IPS-20b (cell line): ENCODE data around the gene PSD2.

Source experiments
- H3K27ac ChIP-seq: one replicate; pipeline ENCODE4 v1.5.1; 2013; ENCODE audit warnings: low read length
- H3K27me3 ChIP-seq: 2 replicates; pipeline ENCODE4 v1.6.1; 2013; ENCODE audit warnings: mild to moderate bottlenecking, low read length, inconsistent platforms; ENCODE audit not compliant: insufficient read depth
- H3K36me3 ChIP-seq: 2 replicates; pipeline ENCODE4 v1.6.1; 2013; ENCODE audit warnings: low read depth, mild to moderate bottlenecking, inconsistent platforms, low read length, moderate library complexity; ENCODE audit not compliant: insufficient read depth
- H3K4me1 ChIP-seq: 2 replicates; pipeline ENCODE4 v1.6.1; 2013; ENCODE audit warnings: mild to moderate bottlenecking, control low read depth, inconsistent platforms, low read length, moderate library complexity; ENCODE audit not compliant: insufficient read depth
- H3K4me3 ChIP-seq: 2 replicates; pipeline ENCODE4 v1.5.1; 2013; ENCODE audit warnings: mild to moderate bottlenecking, low read length, inconsistent platforms
- H3K9ac ChIP-seq: 2 replicates; pipeline ENCODE4 v1.6.1; 2013; ENCODE audit warnings: low read depth, mild to moderate bottlenecking, inconsistent platforms, low read length, moderate library complexity
- H3K9me3 ChIP-seq: 2 replicates; pipeline ENCODE4 v1.6.1; 2013; ENCODE audit warnings: mild to moderate bottlenecking, low read depth, low read length, inconsistent platforms; ENCODE audit not compliant: insufficient read depth

The PSD2 gene

DNA sequence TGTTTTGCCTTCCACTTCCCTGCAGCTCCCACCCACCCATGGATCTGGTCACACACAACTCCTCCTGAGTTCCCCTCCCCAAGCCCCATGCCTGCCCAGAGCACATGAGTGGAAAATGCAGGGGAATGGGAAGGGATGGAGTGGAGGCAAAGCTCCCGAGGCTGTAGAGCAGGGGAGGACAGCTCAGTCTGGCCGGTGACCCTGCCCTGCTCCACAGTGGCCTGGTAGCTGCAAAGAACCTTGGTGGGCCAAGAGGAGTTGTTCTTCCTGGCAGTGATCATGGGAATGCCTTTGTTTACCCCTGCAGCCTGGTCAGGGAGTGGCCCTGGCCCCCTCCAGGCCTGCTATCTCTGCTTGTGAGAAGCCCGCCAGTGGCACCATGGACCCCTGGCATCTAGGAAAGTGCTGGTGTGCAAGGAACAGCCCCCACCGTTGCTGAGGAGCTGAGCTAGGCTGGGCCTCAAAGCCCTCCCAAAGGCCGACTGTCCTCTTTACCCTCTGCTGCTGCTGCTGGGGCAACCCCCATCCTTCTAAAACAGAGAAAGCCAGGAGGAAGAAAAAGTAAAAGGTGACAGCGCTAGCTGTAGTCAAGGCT, 60.4 kb downstream of the PSD2 start:
- no peaks in the 10 kb centered on the region for H3K36me3 ChIP-seq
- H3K4me1 ChIP-seq, result no peaks in the 10 kb centered on the region
- peaks cover 11% of the 10 kb centered on the region; the same call in 1 of the 2 replicates for H3K27me3 ChIP-seq
- no peaks in the 10 kb centered on the region for H3K9me3 ChIP-seq
- H3K4me3 ChIP-seq, result no peak overlapping the region
- no peak overlapping the region for H3K27ac ChIP-seq
- H3K9ac ChIP-seq, result no peak overlapping the region

DNA sequence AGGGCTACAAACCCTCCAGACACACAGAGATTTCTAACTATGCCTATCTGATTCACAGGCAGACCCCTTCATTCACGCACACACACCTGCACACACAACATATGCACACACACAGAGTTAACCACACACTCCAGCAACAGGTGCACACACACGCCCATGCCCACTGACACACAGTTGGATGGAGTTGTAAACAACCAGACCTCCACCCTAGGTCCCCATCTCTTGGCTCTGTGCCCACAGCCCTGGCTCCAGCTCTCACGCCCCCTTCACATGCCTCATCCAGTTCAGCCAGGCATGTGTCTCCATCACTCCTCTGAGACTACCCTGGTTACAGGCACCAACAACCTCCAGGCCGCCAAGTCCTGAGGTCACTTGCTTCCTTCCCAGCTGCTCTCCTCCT, 61.1 kb downstream of the PSD2 start:
- H3K9me3 ChIP-seq, result no peaks in the 10 kb centered on the region
- no peaks in the 10 kb centered on the region for H3K36me3 ChIP-seq

DNA sequence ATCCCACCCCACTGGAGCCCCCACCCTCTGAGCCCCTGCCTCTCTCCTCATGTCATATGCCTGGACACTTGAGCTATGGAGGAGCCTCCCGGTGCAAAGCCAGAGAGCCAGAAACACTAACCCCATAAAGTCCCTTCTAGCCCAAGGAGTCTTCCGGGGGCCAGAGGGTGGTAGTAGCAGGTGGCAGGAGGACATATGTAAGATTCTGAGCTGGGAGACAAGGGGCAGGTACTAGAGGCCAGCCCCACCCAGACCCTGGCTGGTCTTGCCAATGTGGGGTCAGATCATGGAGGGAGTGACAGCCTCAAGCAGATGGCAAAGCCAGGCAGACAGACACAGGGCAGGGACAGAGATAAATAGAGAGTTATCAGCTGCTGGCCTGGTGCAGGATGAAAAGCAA, 63.4 kb downstream of the PSD2 start:
- no peaks in the 10 kb centered on the region for H3K9me3 ChIP-seq
- H3K4me1 ChIP-seq, result no peaks in the 10 kb centered on the region
- H3K4me3 ChIP-seq, result no peak overlapping the region
- no peaks in the 10 kb centered on the region for H3K36me3 ChIP-seq
- H3K9ac ChIP-seq, result no peak overlapping the region
- no peak overlapping the region for H3K27ac ChIP-seq
- peaks cover 6% of the 10 kb centered on the region; the same call in 1 of the 2 replicates for H3K27me3 ChIP-seq

More for the DNA sequence above, 61.1 kb downstream of the PSD2 start:
- H3K9ac ChIP-seq, result no peak overlapping the region
- H3K4me3 ChIP-seq, result no peak overlapping the region
- peaks cover 11% of the 10 kb centered on the region; the same call in 1 of the 2 replicates for H3K27me3 ChIP-seq
- no peaks in the 10 kb centered on the region for H3K4me1 ChIP-seq
- H3K27ac ChIP-seq, result no peak overlapping the region

DNA sequence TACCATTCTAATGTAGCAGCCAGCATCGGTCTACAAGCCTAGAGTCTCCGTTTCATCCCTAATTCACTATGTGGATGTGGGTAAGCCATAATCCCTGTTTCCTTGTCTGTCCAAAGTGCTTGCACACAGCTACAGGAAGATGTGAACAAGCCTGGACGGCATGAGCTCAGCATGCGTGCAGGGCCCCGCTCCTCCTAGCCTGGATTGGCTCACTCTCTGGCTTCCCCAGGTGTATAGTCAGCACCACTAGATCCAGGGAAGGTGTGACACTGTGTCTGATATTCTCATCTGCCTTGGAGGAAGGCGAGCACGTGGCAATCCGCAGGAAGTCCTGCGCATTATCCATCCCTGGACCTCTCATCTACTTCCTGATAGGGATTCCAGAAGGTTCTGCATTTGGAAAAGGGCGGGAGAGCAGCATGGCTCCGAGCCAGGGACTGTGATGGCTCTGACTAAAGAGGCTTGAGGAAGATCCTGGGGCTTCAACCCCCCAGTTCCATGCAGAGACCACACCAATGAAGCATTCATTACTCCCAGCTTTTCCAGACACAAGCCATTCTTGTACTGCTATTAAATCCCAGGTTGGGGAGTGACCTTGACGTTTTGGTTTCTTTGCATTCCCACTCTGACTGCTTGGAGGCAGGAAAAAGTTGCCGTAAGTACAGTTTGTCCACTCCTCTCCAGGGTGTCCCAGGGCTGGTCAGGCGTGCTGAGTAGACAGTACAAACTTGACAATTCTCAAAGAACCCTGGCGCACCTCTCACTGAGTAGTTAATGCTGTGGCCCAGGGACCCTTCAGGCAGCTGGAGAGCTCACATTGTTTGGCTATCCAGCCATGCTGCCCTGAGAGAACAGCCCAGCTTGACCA, 65.6 kb downstream of the PSD2 start:
- H3K27me3 ChIP-seq, result peaks cover 6% of the 10 kb centered on the region; the same call in 1 of the 2 replicates
- no peaks in the 10 kb centered on the region for H3K36me3 ChIP-seq

DNA sequence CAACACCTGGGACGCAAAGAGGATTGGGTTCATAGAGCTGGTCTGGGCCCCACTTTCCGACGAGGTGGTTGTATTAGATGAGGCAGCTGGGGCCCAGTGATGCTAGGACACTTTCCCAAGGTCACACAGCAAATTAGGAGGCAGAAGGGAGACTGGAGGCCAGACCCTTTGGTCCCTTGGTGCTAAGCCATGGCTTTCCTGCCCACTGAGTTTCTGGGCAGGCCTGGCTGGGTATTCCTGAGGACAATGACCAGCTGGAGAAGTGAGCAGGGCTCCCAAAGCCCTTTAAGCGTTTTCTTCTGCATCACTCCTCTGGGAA, 66.2 kb downstream of the PSD2 start:
- H3K9ac ChIP-seq, result no peak overlapping the region
- no peak overlapping the region for H3K4me3 ChIP-seq
- H3K27ac ChIP-seq, result no peak overlapping the region
- H3K36me3 ChIP-seq, result no peaks in the 10 kb centered on the region
- H3K27me3 ChIP-seq, result peaks cover 6% of the 10 kb centered on the region; the same call in 1 of the 2 replicates
- no peaks in the 10 kb centered on the region for H3K9me3 ChIP-seq
- no peaks in the 10 kb centered on the region for H3K4me1 ChIP-seq

More for the DNA sequence above, 65.6 kb downstream of the PSD2 start:
- no peaks in the 10 kb centered on the region for H3K4me1 ChIP-seq
- H3K27ac ChIP-seq, result no peak overlapping the region
- no peak overlapping the region for H3K4me3 ChIP-seq
- H3K9me3 ChIP-seq, result no peaks in the 10 kb centered on the region
- no peak overlapping the region for H3K9ac ChIP-seq

DNA sequence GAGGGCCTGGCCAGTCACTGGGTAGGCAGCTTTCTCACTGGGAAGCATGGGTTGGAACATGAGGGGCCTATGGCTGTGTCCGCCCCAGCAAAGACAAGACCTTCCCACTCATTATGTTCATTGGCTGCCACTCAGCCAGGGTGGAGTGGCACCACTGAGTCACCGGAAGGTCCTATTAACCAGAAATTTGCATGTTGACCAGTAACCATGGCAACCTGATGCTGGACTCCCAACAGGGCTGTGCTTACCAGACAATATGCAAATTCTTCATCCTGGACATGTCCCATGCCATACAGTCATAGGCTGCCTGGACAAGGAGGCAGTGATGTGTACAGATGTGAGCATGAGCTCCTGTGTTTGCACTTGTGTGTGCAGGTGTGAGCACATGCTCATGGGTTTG, 66.7 kb downstream of the PSD2 start:
- H3K4me3 ChIP-seq, result no peak overlapping the region
- no peaks in the 10 kb centered on the region for H3K4me1 ChIP-seq
- no peaks in the 10 kb centered on the region for H3K9me3 ChIP-seq
- no peaks in the 10 kb centered on the region for H3K36me3 ChIP-seq
- no peak overlapping the region for H3K9ac ChIP-seq
- peaks cover 6% of the 10 kb centered on the region; the same call in 1 of the 2 replicates for H3K27me3 ChIP-seq
- no peak overlapping the region for H3K27ac ChIP-seq

DNA sequence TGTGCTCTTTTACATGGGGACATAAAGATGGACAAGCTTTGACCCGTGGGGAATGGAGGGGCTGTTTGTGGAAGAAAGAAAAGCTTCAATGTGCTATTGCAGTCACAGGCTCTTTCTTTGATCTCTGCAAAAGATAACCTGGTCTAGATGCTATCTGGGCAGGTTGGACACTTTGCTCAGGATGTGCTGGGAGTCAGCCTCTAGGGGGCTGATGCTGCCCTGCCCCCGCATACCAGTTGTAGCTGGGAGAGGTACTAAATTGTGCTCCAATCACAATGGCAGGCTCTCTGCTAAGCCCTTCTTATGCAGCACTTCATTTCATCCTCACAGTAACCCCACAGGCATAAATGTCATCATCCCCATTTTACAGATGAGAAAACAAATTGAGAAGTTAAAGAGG, 67.2 kb downstream of the PSD2 start:
- Histone ChIP-seq H3K27me3 (peaks cover 6% of the 10 kb centered on the region; the same call in 1 of the 2 replicates), H3K4me1 (no peaks in the 10 kb centered on the region), H3K27ac (no peak overlapping the region), H3K9ac (no peak overlapping the region), H3K4me3 (no peak overlapping the region), H3K9me3 (no peaks in the 10 kb centered on the region), H3K36me3 (no peaks in the 10 kb centered on the region)

DNA sequence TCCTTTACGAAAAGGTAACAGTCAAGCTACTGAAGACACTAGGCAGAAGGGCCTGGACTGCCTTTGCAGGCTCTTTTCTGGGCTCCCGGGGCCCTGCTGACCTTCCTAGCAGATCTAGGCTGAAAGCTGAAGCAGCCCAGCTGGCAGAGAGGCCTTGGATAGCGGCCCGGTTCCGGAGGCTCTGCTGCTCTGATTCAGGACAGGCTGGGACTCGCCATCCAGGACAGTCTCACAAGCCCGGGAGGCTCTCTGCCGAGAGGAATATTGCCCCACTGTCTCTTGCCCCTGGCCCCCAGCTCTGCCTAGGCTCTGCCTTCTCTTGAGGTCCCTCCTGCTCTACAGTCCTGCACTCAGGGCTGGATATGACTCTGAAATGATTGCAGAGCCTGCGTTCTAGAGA, 67.8 kb downstream of the PSD2 start:
- Histone ChIP-seq H3K9ac (no peak overlapping the region), H3K4me3 (no peak overlapping the region), H3K4me1 (no peaks in the 10 kb centered on the region), H3K9me3 (no peaks in the 10 kb centered on the region), H3K27ac (no peak overlapping the region), H3K27me3 (peaks cover 5% of the 10 kb centered on the region; the same call in 1 of the 2 replicates), H3K36me3 (no peaks in the 10 kb centered on the region)

DNA sequence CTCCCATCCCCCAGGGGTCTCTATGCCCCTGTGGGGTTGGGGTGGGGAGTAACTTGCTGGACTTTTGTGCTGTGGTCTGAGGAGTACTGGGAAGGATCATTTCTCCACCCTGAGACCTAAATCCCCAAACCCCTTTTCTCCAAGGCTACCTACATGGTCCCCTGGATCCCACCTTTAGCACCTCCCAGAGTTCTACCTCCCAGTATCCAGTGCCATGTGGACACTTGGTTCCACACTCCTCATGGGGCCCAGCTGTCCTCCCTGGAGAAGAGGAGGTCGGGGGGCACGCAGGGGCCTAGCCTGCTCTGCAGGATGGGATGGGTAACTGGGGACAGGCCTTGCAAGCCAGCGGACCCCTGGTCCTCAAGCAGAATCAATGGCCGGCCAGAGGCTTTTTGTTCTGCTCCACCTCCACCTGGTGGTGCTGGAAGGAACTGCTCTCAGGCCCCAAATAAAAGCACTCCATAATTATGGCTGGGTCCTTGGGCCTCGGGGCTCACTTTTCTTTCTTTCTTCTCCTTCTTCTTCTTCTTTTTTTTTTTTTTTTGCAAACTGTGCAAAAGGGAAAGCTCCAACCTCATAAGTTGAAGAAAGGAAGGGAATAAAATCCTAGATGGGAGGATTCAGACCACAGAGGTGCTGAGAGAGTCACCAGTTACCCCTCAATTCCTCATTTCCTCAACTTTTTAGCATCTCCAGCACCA, 68.4 kb downstream of the PSD2 start:
- Histone ChIP-seq H3K9me3 (no peaks in the 10 kb centered on the region), H3K27ac (no peak overlapping the region), H3K4me3 (no peak overlapping the region), H3K27me3 (no peaks in the 10 kb centered on the region; the same call in 1 of the 2 replicates), H3K36me3 (no peaks in the 10 kb centered on the region), H3K4me1 (no peaks in the 10 kb centered on the region), H3K9ac (no peak overlapping the region)

DNA sequence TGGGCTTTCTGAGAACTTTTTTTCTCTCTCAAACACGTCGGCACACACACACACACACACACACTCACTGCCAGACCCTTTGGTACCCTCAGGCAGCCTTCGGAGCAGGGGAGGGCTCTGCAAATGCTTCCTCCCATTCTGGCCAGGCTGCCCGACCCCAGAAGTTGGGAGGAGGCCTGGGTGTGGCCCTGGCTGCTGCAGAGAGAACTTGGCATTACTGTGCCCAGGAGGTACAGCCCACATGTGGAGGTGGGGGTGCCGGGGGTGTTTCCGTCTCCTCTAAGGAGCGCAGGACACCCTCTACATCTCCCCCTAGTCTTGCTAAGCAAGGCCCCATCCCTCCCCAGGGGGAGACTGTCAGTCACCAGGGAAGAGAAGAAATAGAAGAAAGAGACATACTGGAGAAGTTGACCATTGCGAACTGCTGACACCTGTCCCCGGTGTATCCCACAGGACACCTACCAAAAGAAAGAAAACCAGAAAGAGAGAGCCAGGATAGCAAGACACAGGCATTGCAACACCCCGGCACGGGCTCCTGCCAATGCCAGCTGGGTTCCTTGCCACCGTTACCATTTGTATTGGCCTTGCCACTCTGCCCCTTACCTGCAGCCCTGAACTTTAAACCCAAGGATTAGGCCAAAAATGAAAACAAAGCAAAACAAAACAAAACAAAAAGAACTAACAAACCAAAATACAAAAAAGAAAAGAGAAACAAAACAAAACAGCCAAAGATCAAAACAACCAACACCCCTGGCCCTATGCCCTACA, 69.3 kb downstream of the PSD2 start:
- Histone ChIP-seq H3K4me1 (no peaks in the 10 kb centered on the region), H3K36me3 (no peaks in the 10 kb centered on the region), H3K9ac (no peak overlapping the region), H3K27ac (no peak overlapping the region), H3K9me3 (no peaks in the 10 kb centered on the region), H3K27me3 (no peaks in the 10 kb centered on the region), H3K4me3 (no peak overlapping the region)

DNA sequence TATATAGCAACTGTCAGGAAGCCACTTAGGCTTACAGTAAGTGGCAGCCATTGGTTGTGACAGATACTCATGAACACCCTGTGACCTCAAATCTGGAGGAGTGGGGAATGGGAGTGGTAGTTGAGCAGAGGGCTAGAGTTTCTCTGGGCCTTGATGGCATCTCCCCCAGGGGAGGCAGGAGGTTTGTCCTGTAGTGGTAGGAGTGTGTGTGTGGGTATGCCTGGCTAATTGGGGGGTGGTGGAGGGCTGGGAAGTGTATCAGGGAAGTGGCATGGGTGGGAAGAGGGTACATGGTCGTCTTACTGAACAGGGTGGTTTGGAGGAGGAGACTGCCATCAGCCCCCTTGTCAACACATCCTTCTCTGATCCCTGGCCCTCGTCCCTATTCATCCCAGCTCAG, 71.5 kb downstream of the PSD2 start:
- no peaks in the 10 kb centered on the region for H3K4me1 ChIP-seq
- H3K4me3 ChIP-seq, result no peak overlapping the region
- no peak overlapping the region for H3K27ac ChIP-seq
- no peaks in the 10 kb centered on the region; the same call in 1 of the 2 replicates for H3K27me3 ChIP-seq
- H3K9ac ChIP-seq, result no peak overlapping the region
- H3K36me3 ChIP-seq, result no peaks in the 10 kb centered on the region
- H3K9me3 ChIP-seq, result no peaks in the 10 kb centered on the region
